Right lobe of liver (tissue), 6 donors: Measurements from ENCODE around the gene PHLDB3. TPM values are rescaled to one million over a fixed set of nuclear protein-coding genes. Genes with fewer than 3 reads are reported as not detected.
A peak's percentile ranks its signal among the peaks of the same experiment; 100 is the strongest.

ENCODE experiments used
- ATAC-seq, 4 donors: fragments of 200-7000 bp; cut with Tn5 transposase; one replicate each; pipeline ENCODE4 v1.9.1; 2020; ENCODE audit warnings: mild to moderate bottlenecking in 4 of 4, moderate library complexity in 4 of 4
- DNase-seq, 3 donors: peaks; one replicate each; pipeline ENCODE4 v3.0.0-alpha.2; 2020
- H3K27ac ChIP-seq, 3 donors: fragments of 200-600 bp; one replicate each; pipeline ENCODE4 v1.8.0; 2022
- H3K27me3 ChIP-seq, 2 donors: fragments of 200-600 bp; one replicate each; pipeline ENCODE4 v1.8.0; 2022
- H3K36me3 ChIP-seq, 4 donors: fragments of 200-600 bp; sonication (generic) in 1 of 4; one replicate each; pipeline versions ENCODE4 v1.5.1 to v1.8.0; 2017 to 2022; ENCODE audit warnings: control low read depth in 1 of 4
- H3K4me1 ChIP-seq, 4 donors: fragments of 200-600 bp; sonication (generic) in 1 of 4; one replicate each; pipeline versions ENCODE4 v1.5.1 to v1.8.0; 2017 to 2022; ENCODE audit warnings: control low read depth in 1 of 4
- H3K4me3 ChIP-seq, 3 donors: fragments of 200-600 bp; one replicate each; pipeline ENCODE4 v1.8.0; 2022
- H3K9me3 ChIP-seq, 4 donors: fragments of 200-600 bp; sonication (generic) in 1 of 4; one replicate each; pipeline versions ENCODE4 v1.5.1 to v1.8.0; 2017 to 2022; ENCODE audit warnings: control low read depth in 1 of 4
- CTCF ChIP-seq, 4 donors: fragments of 200-600 bp in 3 of 4; fragments of 450-650 bp in 1 of 4; IDR thresholded peaks; one replicate each; pipeline versions ENCODE4 v1.5.1 to v1.8.0; 2016 to 2022; ENCODE audit warnings: antibody characterized with exemption in 4 of 4, mild to moderate bottlenecking in 2 of 4
- POLR2A ChIP-seq: fragments of 450-650 bp; IDR thresholded peaks from one replicate; pipeline ENCODE4 v1.6.1; 2017; ENCODE audit warnings: antibody characterized with exemption, mild to moderate bottlenecking
- WGBS: methylation state at CpG from one replicate; pipeline ENCODE4 v1.1.6; 2018; ENCODE audit warnings: low coverage, low lambda C conversion rate; ENCODE audit not compliant: insufficient coverage; ENCODE audit errors: missing lambda C conversion rate; 5-methylcytosine and 5-hydroxymethylcytosine counted together
- intact Hi-C, 2 donors: fragments of 100-400 bp; cut with DNase I; formaldehyde crosslinking; loops; one replicate each; pipeline versions ENCODE4 v1.11.2 to v1.14.1; 2022
- total RNA-seq, 6 experiments: library from RNA; depleted of rRNA in 2 of 6; stranded (reverse); fragments of >200 nt in 2 of 6; fragmentation: NEBNext Ultra II Directional in 3 of 6; extraction: Animal tissue kit (Norgen Biotek cat#: 25700) in 3 of 6; gene quantifications; one replicate each; pipeline versions ENCODE4 v1.1.0 to v1.2.4, GENCODE V29; 2016 to 2023
- donor health status: DM: no; HTN: yes; CAD: no.
- donor health status: DM: no; HTN: no; CAD: no.
- donor health status: DM: no; HTN: no; CAD: no.
- donor health status: DM: no; HTN: yes; CAD: no.
- donor health status: DM: no; HTN: yes; CAD: no.

Gene PHLDB3
- total RNA-seq, 6 experiments from 2014 or later, result 9.6 to 15.0 (median 11.1) TPM

DNA sequence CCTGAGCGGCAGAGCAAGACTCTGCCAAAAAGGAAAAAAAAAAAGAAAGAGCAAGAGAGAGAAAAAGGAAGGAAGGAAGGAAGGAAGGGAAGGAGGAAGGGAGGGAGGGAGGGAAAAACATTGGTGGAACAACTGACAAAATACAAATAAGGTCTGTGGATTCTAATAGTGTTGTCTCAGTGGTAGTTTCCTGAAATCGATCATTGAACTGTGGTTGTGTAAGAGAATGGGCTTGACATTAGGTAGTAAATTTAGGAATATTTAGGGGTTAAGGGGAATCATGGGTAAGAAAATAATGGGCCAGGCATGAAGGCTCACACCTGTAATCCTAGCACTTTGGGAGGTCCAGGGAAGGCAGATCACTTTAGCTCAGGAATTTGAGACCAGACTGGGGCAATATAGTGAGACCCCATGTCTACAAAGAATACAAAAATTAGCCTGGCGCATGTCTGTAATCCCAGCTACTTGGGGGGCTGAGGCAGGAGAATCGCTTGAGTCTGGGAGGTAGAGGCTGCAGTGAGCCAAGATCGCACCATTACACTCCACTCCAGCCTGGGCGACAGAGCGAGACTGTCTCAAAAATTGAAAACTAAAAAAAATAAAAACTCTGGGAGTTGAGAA lies 14.5 kb downstream of the PHLDB3 start:
- no peak for TF ChIP-seq POLR2A
- peaks cover 0 to 14% (median 3%) of the 10 kb centered on the region in 4 donors for H3K4me1 ChIP-seq
- peak overlapping the region in 2 of 3 donors; percentile 5 to 40 for H3K27ac ChIP-seq
- no peak overlapping the region for H3K4me3 ChIP-seq
- peaks cover 0 to 9% (median 1%) of the 10 kb centered on the region in 4 donors for H3K36me3 ChIP-seq
- ATAC-seq (peak; percentile 49 to 70 (median 60)), DNase-seq (no peak)
- WGBS, result 85% methylated on average over 7 of the region's 7 CpGs
- intact Hi-C loops, result no loop called here
- no peaks in the 10 kb centered on the region for H3K9me3 ChIP-seq
- H3K27me3 ChIP-seq, result no peaks in the 10 kb centered on the region

GRCh38 chr19:43489310-43489709 lies 15.2 kb downstream of the PHLDB3 start:
- ATAC-seq (peak; percentile 29 to 55 (median 40)), DNase-seq (no peak)
- Histone ChIP-seq H3K4me1 (peaks cover 0 to 14% (median 3%) of the 10 kb centered on the region in 4 donors), H3K36me3 (peaks cover 0 to 4% (median 1%) of the 10 kb centered on the region in 4 donors), H3K9me3 (no peaks in the 10 kb centered on the region), H3K27me3 (no peaks in the 10 kb centered on the region), H3K27ac (peak overlapping the region in 2 of 3 donors; percentile 5 to 29), H3K4me3 (no peak overlapping the region)
- WGBS, result 23% methylated on average over 3 of the region's 5 CpGs
- no peak for TF ChIP-seq POLR2A
- no peak for TF ChIP-seq CTCF (IDR thresholded peaks at IDR 0.05)
- intact Hi-C loops, result no loop called here

GRCh38 chr19:43488179-43488578 lies 16.4 kb downstream of the PHLDB3 start:
- 93% methylated on average over 6 of the region's 8 CpGs for WGBS
- H3K36me3 ChIP-seq, result peaks cover 0 to under 1% (median 0%) of the 10 kb centered on the region in 4 donors
- ATAC-seq (no peak), DNase-seq (no peak)
- no peaks in the 10 kb centered on the region for H3K27me3 ChIP-seq
- H3K27ac ChIP-seq, result no peak overlapping the region
- H3K4me3 ChIP-seq, result no peak overlapping the region
- peaks cover 0 to 14% (median 3%) of the 10 kb centered on the region in 4 donors for H3K4me1 ChIP-seq
- no peak for TF ChIP-seq POLR2A
- TF ChIP-seq CTCF (IDR thresholded peaks at IDR 0.05), result no peak
- H3K9me3 ChIP-seq, result no peaks in the 10 kb centered on the region
- intact Hi-C loops, result no loop called here

DNA sequence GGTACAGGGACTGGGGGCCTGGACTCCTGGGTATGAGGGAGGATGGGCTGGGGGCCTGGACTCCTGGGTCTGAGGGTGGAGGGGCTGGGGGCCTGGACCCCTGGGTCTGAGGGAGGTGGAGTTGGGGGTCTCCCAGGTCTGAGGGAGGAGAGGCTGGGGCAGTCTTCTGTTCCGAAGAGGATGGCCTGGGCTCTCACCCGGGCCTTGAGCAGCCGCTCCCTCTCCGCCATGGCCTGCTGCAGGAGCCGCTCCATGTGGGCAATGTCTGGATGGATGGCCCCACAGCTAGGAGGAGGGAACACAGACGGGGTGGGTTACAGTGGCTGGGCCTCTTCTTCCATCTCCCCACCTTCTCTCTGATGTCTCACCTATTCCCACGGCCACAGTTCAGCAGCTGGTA lies 18.1 kb downstream of the PHLDB3 start:
- H3K9me3 ChIP-seq, result no peaks in the 10 kb centered on the region
- peaks cover 0 to 14% (median 3%) of the 10 kb centered on the region in 4 donors for H3K4me1 ChIP-seq
- intact Hi-C loops, result no loop called here
- no peak overlapping the region for H3K4me3 ChIP-seq
- no peaks in the 10 kb centered on the region for H3K36me3 ChIP-seq
- WGBS, result no CpG with 5 or more reads among the region's 7 CpGs
- DNase-seq (no peak), ATAC-seq (peak in 1 of 4 donors; percentile 31)
- TF ChIP-seq POLR2A (no peak), CTCF (IDR thresholded peaks at IDR 0.05) (no peak)
- H3K27me3 ChIP-seq, result no peaks in the 10 kb centered on the region
- H3K27ac ChIP-seq, result no peak overlapping the region

- WGBS, result 72% methylated on average over 6 of the region's 6 CpGs
- Histone ChIP-seq H3K27me3 (no peaks in the 10 kb centered on the region), H3K4me3 (no peak overlapping the region), H3K4me1 (peaks cover 0 to 14% (median 3%) of the 10 kb centered on the region in 4 donors), H3K27ac (no peak overlapping the region), H3K9me3 (no peaks in the 10 kb centered on the region), H3K36me3 (no peaks in the 10 kb centered on the region)
- DNase-seq (no peak), ATAC-seq (no peak)
- intact Hi-C loops, result no loop called here
- TF ChIP-seq POLR2A (no peak), CTCF (IDR thresholded peaks at IDR 0.05) (no peak)
Observed at GRCh38 chr19:43485951-43486350, 18.6 kb downstream of the PHLDB3 start.
